DND-41 (cell line): ENCODE results near the gene HNRNPA1L2.
"Not testable (repeated sequence)": the region's sequence is repeated elsewhere in the genome, so short reads cannot be mapped to it uniquely, and the experiment has no call there.

Experiments used
- EZH2 ChIP-seq: IDR thresholded peaks from 3 replicates; pipeline ENCODE4 v1.6.1; 2012; ENCODE audit warnings: borderline replicate concordance, low read depth, mild to moderate bottlenecking, moderate library complexity, low read length, inconsistent platforms; ENCODE audit not compliant: severe bottlenecking
- TF ChIP-seq, protein P1 (sequence below): IDR thresholded peaks from 2 replicates; pipeline ENCODE4 v1.5.1; 2012; ENCODE audit warnings: borderline replicate concordance, low read length, moderate library complexity, mild to moderate bottlenecking; ENCODE audit not compliant: poor library complexity, severe bottlenecking; ENCODE audit errors: extremely low read depth

DNA sequence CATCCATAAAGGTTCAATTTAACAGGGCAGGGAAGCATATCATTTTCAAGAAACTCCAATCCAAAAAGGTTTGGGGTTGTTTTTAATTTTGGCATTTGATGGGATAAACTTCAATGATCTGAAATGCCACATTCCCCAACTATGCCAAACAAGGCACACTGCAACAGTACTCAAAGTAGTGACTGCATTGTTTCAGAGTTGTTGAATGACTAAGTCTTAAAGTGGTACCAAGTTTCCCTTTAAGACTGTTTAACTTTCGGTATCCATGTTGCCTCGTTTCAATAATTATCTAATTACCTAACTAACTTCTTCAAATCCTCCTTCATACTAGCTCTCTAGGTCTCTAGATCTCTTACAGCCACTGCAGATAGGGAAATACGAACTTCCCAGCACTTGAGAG, 48.4 kb upstream of the HNRNPA1L2 start:
- TF ChIP-seq, protein P1, sequence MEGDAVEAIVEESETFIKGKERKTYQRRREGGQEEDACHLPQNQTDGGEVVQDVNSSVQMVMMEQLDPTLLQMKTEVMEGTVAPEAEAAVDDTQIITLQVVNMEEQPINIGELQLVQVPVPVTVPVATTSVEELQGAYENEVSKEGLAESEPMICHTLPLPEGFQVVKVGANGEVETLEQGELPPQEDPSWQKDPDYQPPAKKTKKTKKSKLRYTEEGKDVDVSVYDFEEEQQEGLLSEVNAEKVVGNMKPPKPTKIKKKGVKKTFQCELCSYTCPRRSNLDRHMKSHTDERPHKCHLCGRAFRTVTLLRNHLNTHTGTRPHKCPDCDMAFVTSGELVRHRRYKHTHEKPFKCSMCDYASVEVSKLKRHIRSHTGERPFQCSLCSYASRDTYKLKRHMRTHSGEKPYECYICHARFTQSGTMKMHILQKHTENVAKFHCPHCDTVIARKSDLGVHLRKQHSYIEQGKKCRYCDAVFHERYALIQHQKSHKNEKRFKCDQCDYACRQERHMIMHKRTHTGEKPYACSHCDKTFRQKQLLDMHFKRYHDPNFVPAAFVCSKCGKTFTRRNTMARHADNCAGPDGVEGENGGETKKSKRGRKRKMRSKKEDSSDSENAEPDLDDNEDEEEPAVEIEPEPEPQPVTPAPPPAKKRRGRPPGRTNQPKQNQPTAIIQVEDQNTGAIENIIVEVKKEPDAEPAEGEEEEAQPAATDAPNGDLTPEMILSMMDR: not testable (repeated sequence)
- not testable (repeated sequence) for TF ChIP-seq EZH2
